PFSK-1 (cell line): Measurements from ENCODE around the gene MYO1F.

Experiments used
- FOXP2 ChIP-seq: optimal IDR thresholded peaks from 2 replicates; pipeline ENCODE3; 2011; ENCODE audit warnings: borderline replicate concordance, control low read depth, inconsistent platforms; ENCODE audit not compliant: insufficient read depth; ENCODE audit errors: extremely low read length, extremely low read depth
- POLR2AphosphoS5 ChIP-seq: IDR thresholded peaks from 2 replicates; pipeline ENCODE4 v1.6.1; 2012; ENCODE audit warnings: low read depth, mild to moderate bottlenecking, control low read depth, low read length, moderate library complexity
- SIN3A ChIP-seq: IDR thresholded peaks from 2 replicates; pipeline ENCODE4 v1.6.1; 2012; ENCODE audit warnings: mild to moderate bottlenecking, low read length, moderate library complexity, borderline replicate concordance; ENCODE audit not compliant: insufficient read depth
- TAF1 ChIP-seq: IDR thresholded peaks from 2 replicates; pipeline ENCODE4 v1.6.1; 2012; ENCODE audit warnings: low read length, control low read depth, borderline replicate concordance; ENCODE audit not compliant: insufficient read depth
- TF ChIP-seq, protein P1 (sequence below), 2 experiments: IDR thresholded peaks; 2 replicates each; pipeline versions ENCODE4 v1.6.1 to v1.8.0; 2011 to 2012; ENCODE audit warnings: low read depth in 2 of 2, low read length in 2 of 2, control low read depth in 1 of 2, inconsistent platforms in 1 of 2, mild to moderate bottlenecking in 1 of 2, moderate library complexity in 1 of 2; ENCODE audit not compliant: insufficient read depth in 1 of 2

Gene MYO1F

DNA sequence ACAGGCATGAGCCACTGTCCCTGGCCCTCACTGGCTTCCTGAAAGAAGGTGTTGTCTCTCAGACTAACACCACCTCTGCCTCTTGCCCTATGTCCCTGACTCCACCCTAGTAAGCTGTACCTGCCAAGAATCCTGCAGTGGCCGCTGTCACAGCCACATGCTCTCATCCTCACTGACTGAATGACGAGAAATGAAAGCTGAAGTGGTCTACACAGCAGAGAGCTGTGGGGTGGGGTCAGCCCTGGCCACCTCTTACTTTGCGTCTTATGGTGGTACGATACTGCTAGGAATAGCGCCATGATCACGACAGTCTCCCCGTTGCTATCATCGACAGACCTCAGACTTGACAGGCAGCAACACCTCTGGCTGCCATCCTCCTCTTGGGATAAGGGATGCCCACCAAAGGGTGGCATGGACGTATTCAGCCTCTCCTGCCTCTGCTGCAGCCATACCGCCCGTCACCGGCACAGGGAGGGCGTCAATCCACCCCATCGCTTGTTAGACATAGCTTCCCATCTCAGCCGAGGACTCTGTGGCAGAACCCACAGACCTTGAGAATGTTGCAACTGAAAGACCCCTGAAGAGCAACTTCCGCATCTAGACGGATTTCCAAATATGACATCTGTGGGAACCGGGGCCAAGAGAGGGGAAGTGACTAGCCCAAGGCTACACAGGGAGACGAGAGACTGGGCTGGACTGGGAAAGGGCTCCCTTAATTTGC is 809 bp downstream of the MYO1F start:
- no peak for TF ChIP-seq TAF1
- no peak for TF ChIP-seq POLR2AphosphoS5
- TF ChIP-seq, protein P1, sequence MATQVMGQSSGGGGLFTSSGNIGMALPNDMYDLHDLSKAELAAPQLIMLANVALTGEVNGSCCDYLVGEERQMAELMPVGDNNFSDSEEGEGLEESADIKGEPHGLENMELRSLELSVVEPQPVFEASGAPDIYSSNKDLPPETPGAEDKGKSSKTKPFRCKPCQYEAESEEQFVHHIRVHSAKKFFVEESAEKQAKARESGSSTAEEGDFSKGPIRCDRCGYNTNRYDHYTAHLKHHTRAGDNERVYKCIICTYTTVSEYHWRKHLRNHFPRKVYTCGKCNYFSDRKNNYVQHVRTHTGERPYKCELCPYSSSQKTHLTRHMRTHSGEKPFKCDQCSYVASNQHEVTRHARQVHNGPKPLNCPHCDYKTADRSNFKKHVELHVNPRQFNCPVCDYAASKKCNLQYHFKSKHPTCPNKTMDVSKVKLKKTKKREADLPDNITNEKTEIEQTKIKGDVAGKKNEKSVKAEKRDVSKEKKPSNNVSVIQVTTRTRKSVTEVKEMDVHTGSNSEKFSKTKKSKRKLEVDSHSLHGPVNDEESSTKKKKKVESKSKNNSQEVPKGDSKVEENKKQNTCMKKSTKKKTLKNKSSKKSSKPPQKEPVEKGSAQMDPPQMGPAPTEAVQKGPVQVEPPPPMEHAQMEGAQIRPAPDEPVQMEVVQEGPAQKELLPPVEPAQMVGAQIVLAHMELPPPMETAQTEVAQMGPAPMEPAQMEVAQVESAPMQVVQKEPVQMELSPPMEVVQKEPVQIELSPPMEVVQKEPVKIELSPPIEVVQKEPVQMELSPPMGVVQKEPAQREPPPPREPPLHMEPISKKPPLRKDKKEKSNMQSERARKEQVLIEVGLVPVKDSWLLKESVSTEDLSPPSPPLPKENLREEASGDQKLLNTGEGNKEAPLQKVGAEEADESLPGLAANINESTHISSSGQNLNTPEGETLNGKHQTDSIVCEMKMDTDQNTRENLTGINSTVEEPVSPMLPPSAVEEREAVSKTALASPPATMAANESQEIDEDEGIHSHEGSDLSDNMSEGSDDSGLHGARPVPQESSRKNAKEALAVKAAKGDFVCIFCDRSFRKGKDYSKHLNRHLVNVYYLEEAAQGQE (IDR thresholded peaks at IDR 0.05; ENCODE audit: insufficient read depth in 1 of 2, low read depth in 2 of 2, low read length in 2 of 2): no peak
- no peak for TF ChIP-seq SIN3A
- no peak for TF ChIP-seq FOXP2

DNA sequence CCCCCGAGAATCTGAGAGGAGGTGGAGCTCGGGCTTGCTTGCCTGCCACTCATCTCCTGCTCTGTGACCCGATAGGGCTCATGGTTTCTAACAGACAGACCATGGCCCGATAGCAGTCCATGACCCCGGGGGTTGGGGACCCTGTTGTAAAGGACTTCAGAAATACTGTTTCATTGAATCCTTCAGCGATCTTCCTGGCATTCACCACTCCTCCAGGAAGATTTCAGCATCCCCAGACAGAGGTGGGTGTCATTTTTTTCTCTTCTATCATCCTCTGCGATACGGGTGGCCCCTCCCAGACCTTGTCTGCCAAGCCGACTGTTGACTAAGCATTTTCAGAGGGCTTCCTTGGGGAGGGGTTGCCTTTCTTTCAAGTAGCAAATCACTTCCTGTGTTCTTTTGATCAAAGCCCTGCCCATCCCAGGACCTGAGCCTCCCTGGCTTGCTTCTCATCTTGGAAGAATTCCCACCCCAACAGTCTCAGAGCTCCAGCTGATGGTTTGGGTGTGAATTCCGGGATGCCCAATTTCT is 1.7 kb downstream of the MYO1F start:
- TF ChIP-seq, protein P1 (IDR thresholded peaks at IDR 0.05; ENCODE audit: insufficient read depth in 1 of 2, low read depth in 2 of 2, low read length in 2 of 2): no peak
- TF ChIP-seq SIN3A (no peak), TAF1 (no peak)

DNA sequence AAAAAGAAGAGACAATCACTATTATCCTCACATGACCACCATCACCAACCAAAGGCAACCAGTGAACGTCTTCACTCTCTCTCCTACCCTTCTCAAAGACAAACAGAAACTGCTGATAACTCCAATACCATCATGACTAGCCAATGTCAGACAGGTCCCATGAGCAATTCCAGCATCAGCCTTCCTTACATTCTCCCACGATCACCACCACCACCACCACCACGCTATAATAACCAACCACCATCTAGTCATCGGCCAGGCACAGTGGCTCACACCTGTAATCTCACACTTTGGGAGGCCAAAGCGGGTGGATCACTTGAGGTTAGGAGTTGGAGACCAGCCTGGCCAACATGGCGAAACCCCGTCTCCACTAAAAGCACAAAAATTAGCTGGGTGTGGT is 3.9 kb downstream of the MYO1F start:
- TF ChIP-seq FOXP2 (no peak), POLR2AphosphoS5 (no peak), TAF1 (no peak), SIN3A (no peak)
- TF ChIP-seq, protein P1 (IDR thresholded peaks at IDR 0.05; ENCODE audit: insufficient read depth in 1 of 2, low read depth in 2 of 2, low read length in 2 of 2): no peak

DNA sequence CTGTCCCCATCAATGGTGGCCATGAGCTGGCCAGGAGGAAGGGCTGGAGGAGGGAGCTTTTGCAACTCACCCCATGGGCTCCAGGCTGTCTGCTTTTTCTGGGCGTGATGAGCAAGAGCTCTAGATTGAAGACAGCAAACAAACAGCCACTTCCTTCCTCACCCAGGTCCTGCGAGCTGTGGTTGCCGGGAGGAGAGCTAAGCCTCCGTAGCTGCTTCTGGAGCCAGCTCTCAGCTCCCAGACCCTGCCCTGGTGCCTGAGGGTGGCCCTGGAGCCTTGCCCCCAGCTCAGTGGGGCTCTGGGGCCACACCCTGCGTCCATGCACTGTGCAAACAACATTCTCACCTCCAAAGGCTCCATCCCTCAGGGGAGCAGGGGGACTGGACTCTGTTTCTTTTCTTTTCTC is 6.2 kb downstream of the MYO1F start:
- no peak for TF ChIP-seq POLR2AphosphoS5
- TF ChIP-seq FOXP2: peak; percentile 62
- no peak for TF ChIP-seq SIN3A

DNA sequence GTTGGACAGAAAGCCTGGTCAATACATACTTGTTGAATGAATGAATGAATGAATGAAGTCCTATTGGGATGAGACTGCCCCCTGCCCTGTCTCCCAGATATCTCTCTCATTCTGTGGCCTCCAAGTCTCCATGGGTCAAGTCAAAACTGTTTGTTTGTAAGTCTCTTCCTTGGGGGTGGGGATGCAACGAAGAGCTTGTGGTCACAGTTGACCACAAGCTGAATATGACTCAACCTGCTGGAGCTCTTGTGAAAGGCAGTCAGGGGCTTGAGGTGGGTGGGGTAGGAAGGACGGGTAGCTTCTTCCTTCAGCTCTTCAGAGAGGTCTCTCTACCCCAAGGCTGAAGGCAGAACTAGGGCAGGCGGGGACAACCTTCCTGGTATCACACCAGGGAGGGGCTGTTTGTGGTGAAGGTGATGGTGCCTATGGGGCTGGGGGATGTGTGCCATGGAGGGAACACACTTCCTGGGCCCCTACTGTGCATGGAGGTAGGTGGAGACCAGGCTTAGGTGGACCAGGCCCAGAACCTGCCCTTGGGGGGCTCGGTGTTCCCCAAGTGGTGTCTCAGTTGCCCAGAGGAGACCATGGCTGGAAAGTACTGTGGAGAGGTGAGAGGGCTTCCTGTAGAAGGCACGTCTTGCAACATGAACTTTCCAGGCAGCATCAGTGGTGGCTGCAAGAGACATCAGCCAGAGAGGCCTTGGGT is 8.0 kb downstream of the MYO1F start:
- TF ChIP-seq, protein P1 (IDR thresholded peaks at IDR 0.05; ENCODE audit: insufficient read depth in 1 of 2, low read depth in 2 of 2, low read length in 2 of 2): no peak
- peak; percentile 53; the same call in 1 of the 2 replicates for TF ChIP-seq SIN3A
- TF ChIP-seq TAF1: no peak
